Effector CD4-positive, alpha-beta T cell (primary cell): Measurements from ENCODE around the gene RNU6-1.

Source experiments
- DNase-seq: peaks from one replicate; pipeline ENCODE4 v3.0.0-alpha.2; 2020

RNU6-1 gene

DNA sequence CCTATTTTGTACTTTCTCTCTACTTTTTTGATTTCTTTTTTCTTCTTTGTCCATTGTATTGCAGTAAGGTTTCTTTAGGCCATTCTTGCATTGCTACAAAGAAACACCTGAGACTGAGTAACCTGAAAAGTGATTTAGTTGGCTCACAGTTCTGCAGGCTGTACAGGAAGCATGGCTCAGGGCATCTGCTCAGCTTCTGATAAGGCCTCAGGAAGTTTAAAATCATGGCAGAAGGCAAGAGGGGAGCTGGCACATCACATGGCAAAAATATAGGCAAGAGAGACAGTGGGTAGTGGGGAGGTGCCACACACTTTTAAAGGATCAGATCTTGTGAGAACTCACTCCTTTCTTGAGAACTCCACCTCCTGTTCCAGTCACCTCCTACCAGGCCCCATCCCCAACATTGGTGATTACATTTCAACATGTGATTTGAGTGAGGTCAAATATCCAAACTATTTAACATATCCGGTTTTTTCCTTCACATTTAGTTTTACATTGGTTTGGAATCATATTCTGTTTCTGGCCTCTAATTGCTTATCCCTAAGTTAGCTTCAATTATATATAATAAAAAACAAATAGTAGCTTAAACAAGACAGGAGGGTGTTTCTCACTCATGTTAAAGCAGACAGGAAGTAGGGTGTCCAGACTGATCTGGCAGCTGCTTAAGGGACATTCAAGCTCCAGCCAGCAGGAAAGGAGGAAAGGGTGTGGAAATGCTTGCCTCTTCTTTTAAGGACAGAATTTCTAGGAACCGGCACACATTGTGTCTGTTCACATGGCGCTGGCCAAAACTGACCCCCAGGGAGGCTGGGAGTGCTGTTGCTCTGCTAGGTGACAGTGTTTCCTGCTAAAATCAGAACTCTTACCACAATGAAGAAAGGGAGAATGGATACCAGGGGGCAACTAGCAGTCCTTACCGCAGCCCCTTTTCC lies 43.4 kb downstream of the RNU6-1 start:
- no peak for DNase-seq

GRCh38 chr15:67794832-67795574 lies 44.8 kb downstream of the RNU6-1 start:
- no peak for DNase-seq

GRCh38 chr15:67792250-67792942 lies 47.4 kb downstream of the RNU6-1 start:
- DNase-seq, result no peak

GRCh38 chr15:67790610-67791319 lies 49.1 kb downstream of the RNU6-1 start:
- DNase-seq, result no peak
